OCI-LY1 (cell line): ENCODE results near the gene UBC.

Experiments used
- H2AFZ ChIP-seq: fragments of 200-600 bp; sonication (generic), shearing (Covaris generic); 2 replicates; pipeline ENCODE4 v1.6.0; 2014; ENCODE audit warnings: antibody characterized with exemption, mild to moderate bottlenecking, low read length
- H3F3A ChIP-seq: fragments of 200-600 bp; sonication (generic), shearing (Covaris generic); 2 replicates; pipeline ENCODE4 v1.6.0; 2014; ENCODE audit warnings: mild to moderate bottlenecking, antibody characterized with exemption, low read length, moderate library complexity; ENCODE audit not compliant: insufficient read depth
- H3K27ac ChIP-seq: fragments of 200-600 bp; sonication (generic); 2 replicates; pipeline ENCODE4 v1.5.1; 2014; ENCODE audit warnings: low read length, mixed run types, mild to moderate bottlenecking, low read depth; ENCODE audit not compliant: poor library complexity, severe bottlenecking
- H3K27me3 ChIP-seq: fragments of 200-600 bp; sonication (generic); 2 replicates; pipeline ENCODE4 v1.6.0; 2014; ENCODE audit warnings: antibody characterized with exemption, mild to moderate bottlenecking, low read length, moderate library complexity; ENCODE audit not compliant: insufficient read depth
- H3K36me3 ChIP-seq: fragments of 200-600 bp; sonication (generic); 2 replicates; pipeline ENCODE4 v1.6.1; 2014; ENCODE audit warnings: mild to moderate bottlenecking, antibody characterized with exemption, low read length, moderate library complexity, mixed read lengths; ENCODE audit not compliant: insufficient read depth
- H3K4me1 ChIP-seq: fragments of 200-600 bp; sonication (generic); 2 replicates; pipeline ENCODE4 v1.5.1; 2014; ENCODE audit warnings: mild to moderate bottlenecking, low read length, moderate library complexity; ENCODE audit not compliant: insufficient read depth, severe bottlenecking
- H3K4me2 ChIP-seq: fragments of 200-600 bp; sonication (generic), shearing (Covaris generic); 2 replicates; pipeline ENCODE4 v1.6.1; 2014; ENCODE audit warnings: low read length
- H3K4me3 ChIP-seq: fragments of 200-600 bp; sonication (generic); 2 replicates; pipeline ENCODE4 v1.5.1; 2014; ENCODE audit warnings: low read length, low read depth, mild to moderate bottlenecking, mixed read lengths; ENCODE audit not compliant: poor library complexity, severe bottlenecking
- H3K79me2 ChIP-seq: fragments of 200-600 bp; shearing (Covaris generic); 2 replicates; pipeline ENCODE4 v1.6.1; 2016; ENCODE audit warnings: mixed run types, low read length, mixed read lengths; ENCODE audit not compliant: insufficient read depth
- H3K9ac ChIP-seq: fragments of 200-600 bp; sonication (generic), shearing (Covaris generic); 2 replicates; pipeline ENCODE4 v1.6.1; 2014; ENCODE audit warnings: mild to moderate bottlenecking, low read length, mixed read lengths
- H3K9me2 ChIP-seq: fragments of 200-600 bp; sonication (generic), shearing (Covaris generic); 2 replicates; pipeline ENCODE4 v1.6.1; 2014; ENCODE audit warnings: low read depth, mild to moderate bottlenecking, low read length, mixed read lengths
- H3K9me3 ChIP-seq: fragments of 200-600 bp; shearing (Covaris generic); 2 replicates; pipeline ENCODE4 v1.6.1; 2014; ENCODE audit warnings: low read length, mixed read lengths
- H4K20me1 ChIP-seq: fragments of 200-600 bp; sonication (generic), shearing (Covaris generic); 2 replicates; pipeline ENCODE4 v1.6.0; 2016; ENCODE audit warnings: mild to moderate bottlenecking, low read length; ENCODE audit not compliant: insufficient read depth
- EZH2 ChIP-seq: fragments of 200-600 bp; sonication (generic), shearing (Covaris generic); IDR thresholded peaks from 2 replicates; pipeline ENCODE4 v1.8.0; 2017; ENCODE audit warnings: borderline replicate concordance, mixed run types, mild to moderate bottlenecking, antibody characterized with exemption, low read length, moderate library complexity, mixed read lengths
- TF ChIP-seq, protein P1 (sequence below): fragments of 200-600 bp; sonication (generic), shearing (Covaris generic); IDR thresholded peaks from 2 replicates; pipeline ENCODE4 v1.5.1; 2017; ENCODE audit warnings: mild to moderate bottlenecking, antibody characterized with exemption, low read length, moderate library complexity, mixed read lengths

UBC gene

DNA sequence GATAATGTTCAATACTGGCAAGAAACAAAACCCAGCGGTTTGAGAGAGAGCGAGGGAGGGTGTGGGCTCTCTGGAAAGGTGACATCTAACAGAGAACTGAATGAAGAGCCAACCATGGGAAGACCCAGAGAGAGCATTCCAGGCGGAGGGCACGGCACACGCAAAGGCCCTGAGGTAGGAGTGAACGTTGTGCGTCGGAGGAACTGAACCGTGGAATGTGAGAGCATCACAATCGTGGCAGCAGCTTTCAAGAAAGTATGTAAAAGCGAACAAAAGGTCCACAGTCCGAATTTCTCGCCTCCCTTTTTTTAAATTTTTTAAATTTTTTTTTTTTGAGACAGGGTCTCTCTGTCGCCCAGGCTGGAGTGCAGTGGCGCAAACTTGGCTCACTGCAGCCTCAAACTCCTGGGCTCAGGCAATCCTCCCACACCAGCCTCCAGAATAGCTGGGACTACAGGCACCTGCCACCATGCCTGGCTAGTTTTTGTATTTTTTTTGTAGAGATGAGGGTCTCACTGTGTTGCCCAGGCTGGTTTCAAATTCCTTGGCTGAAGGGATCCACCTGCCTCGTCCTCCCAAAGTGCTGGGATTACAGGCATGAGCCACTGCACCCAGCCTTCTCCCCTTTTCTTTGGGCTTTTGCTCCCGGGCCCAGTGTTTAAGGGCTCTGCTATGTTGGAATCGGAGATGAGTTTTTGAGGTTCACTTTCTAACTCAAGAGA is 35.5 kb downstream of the UBC start:
- no peak overlapping the region for H3K9ac ChIP-seq
- no peak overlapping the region for H3K27ac ChIP-seq
- H3K9me2 ChIP-seq = no peaks in the 10 kb centered on the region
- H3K4me3 ChIP-seq = no peak overlapping the region
- no peaks in the 10 kb centered on the region for H3K36me3 ChIP-seq
- H3K79me2 ChIP-seq = no peaks in the 10 kb centered on the region
- no peaks in the 10 kb centered on the region for H3F3A ChIP-seq
- TF ChIP-seq EZH2 = no peak
- TF ChIP-seq, protein P1, sequence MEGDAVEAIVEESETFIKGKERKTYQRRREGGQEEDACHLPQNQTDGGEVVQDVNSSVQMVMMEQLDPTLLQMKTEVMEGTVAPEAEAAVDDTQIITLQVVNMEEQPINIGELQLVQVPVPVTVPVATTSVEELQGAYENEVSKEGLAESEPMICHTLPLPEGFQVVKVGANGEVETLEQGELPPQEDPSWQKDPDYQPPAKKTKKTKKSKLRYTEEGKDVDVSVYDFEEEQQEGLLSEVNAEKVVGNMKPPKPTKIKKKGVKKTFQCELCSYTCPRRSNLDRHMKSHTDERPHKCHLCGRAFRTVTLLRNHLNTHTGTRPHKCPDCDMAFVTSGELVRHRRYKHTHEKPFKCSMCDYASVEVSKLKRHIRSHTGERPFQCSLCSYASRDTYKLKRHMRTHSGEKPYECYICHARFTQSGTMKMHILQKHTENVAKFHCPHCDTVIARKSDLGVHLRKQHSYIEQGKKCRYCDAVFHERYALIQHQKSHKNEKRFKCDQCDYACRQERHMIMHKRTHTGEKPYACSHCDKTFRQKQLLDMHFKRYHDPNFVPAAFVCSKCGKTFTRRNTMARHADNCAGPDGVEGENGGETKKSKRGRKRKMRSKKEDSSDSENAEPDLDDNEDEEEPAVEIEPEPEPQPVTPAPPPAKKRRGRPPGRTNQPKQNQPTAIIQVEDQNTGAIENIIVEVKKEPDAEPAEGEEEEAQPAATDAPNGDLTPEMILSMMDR = no peak
- H4K20me1 ChIP-seq = no peaks in the 10 kb centered on the region
- H2AFZ ChIP-seq = no peak overlapping the region
- H3K4me2 ChIP-seq = no peak overlapping the region
- H3K9me3 ChIP-seq = no peaks in the 10 kb centered on the region
- H3K27me3 ChIP-seq = peaks cover 8% of the 10 kb centered on the region
- peaks cover 5% of the 10 kb centered on the region for H3K4me1 ChIP-seq

DNA sequence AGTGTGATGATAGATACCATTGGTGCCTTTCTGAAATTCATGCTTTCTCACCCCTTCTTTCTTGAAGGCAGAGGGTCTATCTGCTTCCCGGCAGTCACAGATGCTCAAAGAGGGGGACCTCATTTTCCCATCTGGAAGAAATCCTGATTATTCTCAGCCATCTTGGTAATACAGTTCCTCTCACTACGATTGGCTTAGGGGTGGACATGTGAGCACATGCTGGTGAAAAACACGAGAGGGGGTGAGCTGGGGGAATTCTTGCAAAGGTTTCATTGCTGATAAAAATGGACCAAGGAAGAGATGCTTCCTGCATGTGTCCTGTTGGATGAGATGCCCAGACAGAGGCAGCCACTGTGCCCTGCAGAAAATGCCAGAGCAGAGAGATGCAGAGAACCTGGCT is 37.0 kb downstream of the UBC start:
- H3K4me1 ChIP-seq = no peaks in the 10 kb centered on the region
- TF ChIP-seq, protein P1 = no peak
- no peak for TF ChIP-seq EZH2
- H2AFZ ChIP-seq = no peak overlapping the region
- H3K27ac ChIP-seq = no peak overlapping the region
- H3F3A ChIP-seq = no peaks in the 10 kb centered on the region
- H3K27me3 ChIP-seq = peaks cover 8% of the 10 kb centered on the region
- H3K9me3 ChIP-seq = no peaks in the 10 kb centered on the region
- H3K36me3 ChIP-seq = no peaks in the 10 kb centered on the region
- H4K20me1 ChIP-seq = no peaks in the 10 kb centered on the region
- H3K9ac ChIP-seq = no peak overlapping the region
- H3K9me2 ChIP-seq = no peaks in the 10 kb centered on the region
- H3K79me2 ChIP-seq = no peaks in the 10 kb centered on the region
- H3K4me3 ChIP-seq = no peak overlapping the region
- no peak overlapping the region for H3K4me2 ChIP-seq

DNA sequence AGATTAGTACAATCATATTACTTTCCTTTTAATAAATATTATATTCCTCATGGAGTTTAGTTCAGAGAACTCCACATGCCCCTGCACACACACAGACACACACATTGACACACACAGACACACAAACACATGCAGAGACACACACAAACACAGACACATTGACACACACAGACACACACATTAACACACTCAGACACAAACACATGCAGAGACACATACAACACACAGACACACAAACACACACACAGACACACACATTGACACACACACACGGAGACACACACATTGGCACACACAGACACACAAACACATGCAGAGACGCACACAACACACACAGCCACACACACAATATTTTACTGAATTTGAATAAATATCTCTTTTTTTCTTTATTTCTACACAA is 38.3 kb downstream of the UBC start:
- Histone ChIP-seq H4K20me1 (no peaks in the 10 kb centered on the region), H3K4me2 (no peak overlapping the region), H3K9me3 (no peaks in the 10 kb centered on the region), H3K27me3 (peaks cover 11% of the 10 kb centered on the region), H2AFZ (no peak overlapping the region), H3K36me3 (no peaks in the 10 kb centered on the region), H3K9ac (no peak overlapping the region), H3K79me2 (no peaks in the 10 kb centered on the region), H3K4me1 (no peaks in the 10 kb centered on the region), H3K27ac (no peak overlapping the region), H3K4me3 (no peak overlapping the region), H3F3A (no peaks in the 10 kb centered on the region), H3K9me2 (no peaks in the 10 kb centered on the region)
- no peak for TF ChIP-seq EZH2
- TF ChIP-seq, protein P1 = no peak
